GM21515 (cell line): ENCODE results near the gene YJEFN3.

ENCODE experiments used
- ATAC-seq: cut with Tn5 transposase; IDR thresholded peaks from one replicate; pipeline ENCODE4 v1.9.1; 2021; ENCODE audit not compliant: unreplicated experiment

Gene YJEFN3

DNA sequence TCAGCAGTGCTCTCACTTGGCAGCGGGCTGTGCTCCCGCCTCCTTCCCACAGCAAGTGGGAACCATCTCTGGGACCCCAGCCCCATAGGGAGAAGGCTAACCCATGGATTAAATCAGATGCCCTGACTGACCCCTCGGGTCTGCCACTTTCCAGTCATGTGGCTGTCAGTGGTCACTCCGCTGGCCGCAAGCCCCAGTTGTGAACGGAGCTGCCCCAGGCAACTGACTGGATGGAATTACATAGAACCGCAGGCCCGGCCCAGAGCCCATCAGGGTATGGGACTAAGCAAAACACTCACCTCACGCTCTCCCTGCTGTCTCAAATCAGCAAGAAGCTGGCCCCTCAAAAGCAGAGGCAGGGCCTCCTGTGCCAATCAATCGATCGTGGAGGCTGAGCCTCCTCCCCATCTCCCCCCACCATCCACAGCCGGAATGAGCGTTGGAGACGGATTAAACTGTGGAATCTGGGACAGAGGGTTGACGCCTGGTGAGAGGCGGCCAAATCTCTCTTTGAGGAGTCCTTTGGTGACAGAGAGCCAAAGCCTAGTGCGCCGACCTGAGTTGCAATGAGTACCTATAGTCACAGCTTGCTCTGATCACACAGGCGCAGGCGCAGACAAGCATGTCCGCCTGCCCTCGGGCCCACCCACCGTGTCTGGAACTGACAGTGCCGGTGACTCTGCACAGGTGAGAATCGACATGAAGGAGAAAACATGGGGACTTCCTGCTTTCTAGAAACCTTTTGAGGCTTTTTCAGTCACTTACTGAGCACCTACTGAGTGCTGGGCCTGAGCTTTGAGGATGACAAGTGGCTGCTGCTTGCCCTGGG is 51.0 kb downstream of the YJEFN3 start:
- no peak for ATAC-seq

GRCh38 chr19:19580418-19580817 is 51.7 kb downstream of the YJEFN3 start:
- ATAC-seq: no peak

- no peak for ATAC-seq
Observed at GRCh38 chr19:19581391-19581790, 52.7 kb downstream of the YJEFN3 start.

- ATAC-seq: no peak
Observed at GRCh38 chr19:19582471-19582870, 53.8 kb downstream of the YJEFN3 start.

DNA sequence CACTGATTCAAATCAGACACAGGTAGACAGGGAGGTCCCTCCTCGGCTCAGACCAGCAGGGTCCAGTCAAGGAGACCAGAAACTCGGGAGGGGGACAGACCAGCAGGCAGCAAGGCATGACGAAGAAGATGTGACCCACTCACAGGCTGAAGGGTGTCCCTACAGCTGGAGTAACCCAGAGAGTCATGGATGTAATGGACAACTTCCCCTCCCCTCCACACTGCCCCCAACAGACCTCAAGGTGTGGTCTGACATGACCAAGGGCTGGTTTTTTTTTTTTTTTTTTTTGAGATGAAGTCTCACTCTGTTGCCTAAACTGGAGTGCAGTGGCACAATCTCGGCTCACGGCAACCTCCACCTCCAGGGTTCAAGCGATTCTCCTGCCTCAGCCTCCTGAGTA is 55.6 kb downstream of the YJEFN3 start:
- no peak for ATAC-seq
